ENCODE results near the gene KLHL11. TPM values are rescaled to one million over a fixed set of nuclear protein-coding genes. Genes with fewer than 3 reads are reported as not detected.

KLHL11 gene
- total RNA-seq, 1 donor from 2014 or later: 13.8 TPM

- DNase-seq (ENCODE audit: low read depth): no peak
- H3K4me3 ChIP-seq (ENCODE audit: low read depth, low read length): no peak overlapping the region
- TF ChIP-seq CTCF (conservative IDR thresholded peaks at IDR 0.05; ENCODE audit: low read depth, low read length): no peak
These were observed 6.6 kb upstream of the KLHL11 start for GRCh38 chr17:41871789-41872188.

GRCh38 chr17:41870627-41871026 lies 5.4 kb upstream of the KLHL11 start:
- no peak for TF ChIP-seq CTCF (conservative IDR thresholded peaks at IDR 0.05; ENCODE audit: low read depth, low read length)
- no peak overlapping the region for H3K4me3 ChIP-seq (ENCODE audit: low read depth, low read length)
- DNase-seq (ENCODE audit: low read depth): no peak

GRCh38 chr17:41870097-41870496 lies 4.9 kb upstream of the KLHL11 start:
- no peak overlapping the region for H3K4me3 ChIP-seq (ENCODE audit: low read depth, low read length)
- no peak for DNase-seq (ENCODE audit: low read depth)
- no peak for TF ChIP-seq CTCF (conservative IDR thresholded peaks at IDR 0.05; ENCODE audit: low read depth, low read length)

GRCh38 chr17:41869426-41869825 lies 4.2 kb upstream of the KLHL11 start:
- no peak for TF ChIP-seq CTCF (conservative IDR thresholded peaks at IDR 0.05; ENCODE audit: low read depth, low read length)
- H3K4me3 ChIP-seq (ENCODE audit: low read depth, low read length): no peak overlapping the region
- DNase-seq (ENCODE audit: low read depth): no peak

GRCh38 chr17:41868568-41868967 lies 3.3 kb upstream of the KLHL11 start:
- no peak for TF ChIP-seq CTCF (conservative IDR thresholded peaks at IDR 0.05; ENCODE audit: low read depth, low read length)
- no peak for DNase-seq (ENCODE audit: low read depth)

GRCh38 chr17:41865596-41865893 lies 322 bp upstream of the KLHL11 start:
- no peak for TF ChIP-seq CTCF (conservative IDR thresholded peaks at IDR 0.05; ENCODE audit: low read depth, low read length)
- peak; percentile 16 for DNase-seq (ENCODE audit: low read depth)
- peak overlapping the region; percentile 93 for H3K4me3 ChIP-seq (ENCODE audit: low read depth, low read length)

More at GRCh38 chr17:41868568-41868967, 3.3 kb upstream of the KLHL11 start:
- no peak overlapping the region for H3K4me3 ChIP-seq (ENCODE audit: low read depth, low read length)

- peak overlapping the region; percentile 93 for H3K4me3 ChIP-seq (ENCODE audit: low read depth, low read length)
- TF ChIP-seq CTCF (conservative IDR thresholded peaks at IDR 0.05; ENCODE audit: low read depth, low read length): no peak
- no peak for DNase-seq (ENCODE audit: low read depth)
These were observed 756 bp downstream of the KLHL11 start for GRCh38 chr17:41864498-41864835.

Measured in epithelial cell of proximal tubule (primary cell).